Measurements from ENCODE around the gene OR10A4. TPM values are rescaled to one million over a fixed set of nuclear protein-coding genes. Genes with fewer than 3 reads are reported as not detected.

OR10A4 gene
- total and polyA plus RNA-seq, 2 of the 13 experiments (the other 11 are each of a cell fraction or from before 2014, with no cell fraction given), result not detected

DNA sequence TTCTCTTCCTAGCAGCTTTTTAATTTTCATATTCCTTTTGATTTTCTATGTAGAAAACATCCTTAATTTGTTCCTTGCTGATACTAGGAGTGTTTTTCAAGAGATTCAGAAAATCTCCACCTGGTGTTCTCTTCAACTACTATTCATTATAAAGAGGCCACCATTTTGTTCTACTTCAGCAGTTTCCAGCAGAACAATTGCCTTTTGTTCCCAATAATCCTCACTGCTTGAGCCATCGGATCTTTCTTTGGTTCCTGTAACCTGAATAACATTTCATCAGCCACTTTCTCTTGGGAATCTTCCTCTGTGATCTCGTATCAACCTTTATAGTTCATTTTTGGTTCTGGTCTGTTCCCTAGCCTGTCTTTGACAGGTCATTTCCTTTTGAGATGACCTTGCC, 32.8 kb upstream of the OR10A4 start (continued):
- TF ChIP-seq, protein P1, sequence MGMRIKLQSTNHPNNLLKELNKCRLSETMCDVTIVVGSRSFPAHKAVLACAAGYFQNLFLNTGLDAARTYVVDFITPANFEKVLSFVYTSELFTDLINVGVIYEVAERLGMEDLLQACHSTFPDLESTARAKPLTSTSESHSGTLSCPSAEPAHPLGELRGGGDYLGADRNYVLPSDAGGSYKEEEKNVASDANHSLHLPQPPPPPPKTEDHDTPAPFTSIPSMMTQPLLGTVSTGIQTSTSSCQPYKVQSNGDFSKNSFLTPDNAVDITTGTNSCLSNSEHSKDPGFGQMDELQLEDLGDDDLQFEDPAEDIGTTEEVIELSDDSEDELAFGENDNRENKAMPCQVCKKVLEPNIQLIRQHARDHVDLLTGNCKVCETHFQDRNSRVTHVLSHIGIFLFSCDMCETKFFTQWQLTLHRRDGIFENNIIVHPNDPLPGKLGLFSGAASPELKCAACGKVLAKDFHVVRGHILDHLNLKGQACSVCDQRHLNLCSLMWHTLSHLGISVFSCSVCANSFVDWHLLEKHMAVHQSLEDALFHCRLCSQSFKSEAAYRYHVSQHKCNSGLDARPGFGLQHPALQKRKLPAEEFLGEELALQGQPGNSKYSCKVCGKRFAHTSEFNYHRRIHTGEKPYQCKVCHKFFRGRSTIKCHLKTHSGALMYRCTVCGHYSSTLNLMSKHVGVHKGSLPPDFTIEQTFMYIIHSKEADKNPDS (CRISPR knock-in tag; IDR thresholded peaks at IDR 0.05), result no peak
- TF ChIP-seq MEF2D (CRISPR knock-in tag; IDR thresholded peaks at IDR 0.05) (no peak), ZMAT3 (CRISPR knock-in tag; conservative IDR thresholded peaks at IDR 0.05) (no peak), ZBTB44 (CRISPR knock-in tag; IDR thresholded peaks at IDR 0.05) (no peak), ONECUT2 (CRISPR knock-in tag; IDR thresholded peaks at IDR 0.05) (no peak), PTBP1 (IDR thresholded peaks at IDR 0.05; ENCODE audit: low read depth, low read length, poor library complexity, severe bottlenecking) (no peak), ZNF841 (CRISPR knock-in tag; IDR thresholded peaks at IDR 0.05; ENCODE audit: borderline replicate concordance) (no peak), ZNF574 (CRISPR knock-in tag; IDR thresholded peaks at IDR 0.05) (no peak), KDM2A (CRISPR knock-in tag; IDR thresholded peaks at IDR 0.05; ENCODE audit: borderline replicate concordance, low read depth) (no peak)
- TF ChIP-seq, protein P2, sequence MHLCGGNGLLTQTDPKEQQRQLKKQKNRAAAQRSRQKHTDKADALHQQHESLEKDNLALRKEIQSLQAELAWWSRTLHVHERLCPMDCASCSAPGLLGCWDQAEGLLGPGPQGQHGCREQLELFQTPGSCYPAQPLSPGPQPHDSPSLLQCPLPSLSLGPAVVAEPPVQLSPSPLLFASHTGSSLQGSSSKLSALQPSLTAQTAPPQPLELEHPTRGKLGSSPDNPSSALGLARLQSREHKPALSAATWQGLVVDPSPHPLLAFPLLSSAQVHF (CRISPR knock-in tag; IDR thresholded peaks at IDR 0.05), result no peak
- TF ChIP-seq, protein P3, sequence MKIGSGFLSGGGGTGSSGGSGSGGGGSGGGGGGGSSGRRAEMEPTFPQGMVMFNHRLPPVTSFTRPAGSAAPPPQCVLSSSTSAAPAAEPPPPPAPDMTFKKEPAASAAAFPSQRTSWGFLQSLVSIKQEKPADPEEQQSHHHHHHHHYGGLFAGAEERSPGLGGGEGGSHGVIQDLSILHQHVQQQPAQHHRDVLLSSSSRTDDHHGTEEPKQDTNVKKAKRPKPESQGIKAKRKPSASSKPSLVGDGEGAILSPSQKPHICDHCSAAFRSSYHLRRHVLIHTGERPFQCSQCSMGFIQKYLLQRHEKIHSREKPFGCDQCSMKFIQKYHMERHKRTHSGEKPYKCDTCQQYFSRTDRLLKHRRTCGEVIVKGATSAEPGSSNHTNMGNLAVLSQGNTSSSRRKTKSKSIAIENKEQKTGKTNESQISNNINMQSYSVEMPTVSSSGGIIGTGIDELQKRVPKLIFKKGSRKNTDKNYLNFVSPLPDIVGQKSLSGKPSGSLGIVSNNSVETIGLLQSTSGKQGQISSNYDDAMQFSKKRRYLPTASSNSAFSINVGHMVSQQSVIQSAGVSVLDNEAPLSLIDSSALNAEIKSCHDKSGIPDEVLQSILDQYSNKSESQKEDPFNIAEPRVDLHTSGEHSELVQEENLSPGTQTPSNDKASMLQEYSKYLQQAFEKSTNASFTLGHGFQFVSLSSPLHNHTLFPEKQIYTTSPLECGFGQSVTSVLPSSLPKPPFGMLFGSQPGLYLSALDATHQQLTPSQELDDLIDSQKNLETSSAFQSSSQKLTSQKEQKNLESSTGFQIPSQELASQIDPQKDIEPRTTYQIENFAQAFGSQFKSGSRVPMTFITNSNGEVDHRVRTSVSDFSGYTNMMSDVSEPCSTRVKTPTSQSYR (CRISPR knock-in tag; IDR thresholded peaks at IDR 0.05; ENCODE audit: borderline replicate concordance), result no peak

Measured in HepG2 (cell line).